Lung (tissue), 16 donors: Measurements from ENCODE around the gene CCNT2. TPM values are rescaled to one million over a fixed set of nuclear protein-coding genes. Genes with fewer than 3 reads are reported as not detected.

ENCODE experiments used
- ATAC-seq: fragments of 200-7000 bp; cut with Tn5 transposase; one replicate; pipeline ENCODE4 v1.9.1; 2020; ENCODE audit warnings: moderate number of reproducible peaks; ENCODE audit not compliant: insufficient read depth, low FRiP score
- DNase-seq, 3 donors: peaks; one replicate each; pipeline ENCODE4 v3.0.0-alpha.2; 2013 to 2017
- H3K27ac ChIP-seq, 2 donors: one replicate each; pipeline ENCODE4 v1.5.1; 2013; ENCODE audit warnings: mild to moderate bottlenecking in 2 of 2, moderate library complexity in 2 of 2, control low read depth in 1 of 2, inconsistent platforms in 1 of 2, low read depth in 1 of 2, low read length in 1 of 2
- H3K27me3 ChIP-seq, 3 donors: one replicate each; pipeline ENCODE4 v1.5.1; 2013; ENCODE audit warnings: low read length in 2 of 3; ENCODE audit not compliant: control insufficient read depth in 3 of 3, insufficient read depth in 3 of 3
- H3K36me3 ChIP-seq, 4 donors: one replicate each; pipeline ENCODE4 v1.5.1; 2013; ENCODE audit warnings: low read length in 4 of 4, mild to moderate bottlenecking in 1 of 4, moderate library complexity in 1 of 4; ENCODE audit not compliant: control insufficient read depth in 4 of 4, insufficient read depth in 4 of 4
- H3K4me1 ChIP-seq, 5 donors: one replicate each; pipeline ENCODE4 v1.5.1; 2013; ENCODE audit warnings: low read length in 5 of 5, mild to moderate bottlenecking in 2 of 5, moderate library complexity in 1 of 5; ENCODE audit not compliant: control insufficient read depth in 5 of 5, insufficient read depth in 5 of 5
- H3K4me3 ChIP-seq: one replicate; pipeline ENCODE4 v1.5.1; 2013; ENCODE audit warnings: mild to moderate bottlenecking, control low read depth, moderate library complexity
- H3K9ac ChIP-seq, 2 donors: one replicate each; pipeline ENCODE4 v1.5.1; 2013; ENCODE audit warnings: low read length in 2 of 2, control low read depth in 1 of 2; ENCODE audit not compliant: insufficient read depth in 1 of 2
- H3K9me3 ChIP-seq, 4 donors: one replicate each; pipeline ENCODE4 v1.5.1; 2013; ENCODE audit warnings: low read length in 3 of 4, mild to moderate bottlenecking in 1 of 4, moderate library complexity in 1 of 4; ENCODE audit not compliant: control insufficient read depth in 4 of 4, insufficient read depth in 3 of 4
- WGBS, 2 donors: extraction: QIAGEN DNeasy Blood & Tissue Kit; methylation state at CpG; one replicate each; pipeline ENCODE4 v1.1.7; 2013; 5-methylcytosine and 5-hydroxymethylcytosine counted together
- long read RNA-seq, 5 donors: transcript quantifications; one replicate each; lab custom pipeline, GENCODE V29; 2026
- polyA plus RNA-seq, 2 donors: library from polyadenylated mRNA; stranded (reverse); fragments of 200-250 nt; gene quantifications; one replicate each; pipeline ENCODE4 v1.2.1, GENCODE V29; 2013
- total RNA-seq, 2 donors: library from RNA; depleted of rRNA in 1 of 2; stranded (reverse); fragments of >200 nt in 1 of 2; gene quantifications; one replicate each; pipeline ENCODE4 v1.2.1, GENCODE V29; 2014 to 2021
- TF ChIP-seq, protein P1 (sequence below): IDR thresholded peaks from 2 replicates; pipeline ENCODE4 v1.5.1; 2012; ENCODE audit warnings: mild to moderate bottlenecking; ENCODE audit errors: control extremely low read depth, extremely low read depth
- donor health status: control.
- donor health status: control.
- donor health status: Bipolar disorder and iron deficiency.
- donor health status: healthy.
- donor health status: DM: yes; HTN: yes; CAD: no.

CCNT2 gene
- 10 to 100 TPM; 33.3 to 83.9 TPM for total RNA-seq
- polyA plus RNA-seq: 10 to 100 TPM; 10.9 to 16.3 TPM
- long read RNA-seq, donor 1, full-length matches to known transcripts: 16 of 16 reads
- long read RNA-seq, donor 1, partial matches to known transcripts: 0 of 16 reads
- long read RNA-seq, donor 1, other reads (novel, unspliced or antisense): 0 of 16 reads
- long read RNA-seq, donor 2, full-length matches to known transcripts: 9 of 9 reads
- long read RNA-seq, donor 2, partial matches to known transcripts: 0 of 9 reads
- long read RNA-seq, donor 2, other reads (novel, unspliced or antisense): 0 of 9 reads
- long read RNA-seq, donor 3, full-length matches to known transcripts: 8 of 8 reads
- long read RNA-seq, donor 3, partial matches to known transcripts: 0 of 8 reads
- long read RNA-seq, donor 3, other reads (novel, unspliced or antisense): 0 of 8 reads
- long read RNA-seq, donor 4, full-length matches to known transcripts: 6 of 11 reads
- long read RNA-seq, donor 4, partial matches to known transcripts: 5 of 11 reads
- long read RNA-seq, donor 4, other reads (novel, unspliced or antisense): 0 of 11 reads
- long read RNA-seq, donor 5, full-length matches to known transcripts: 29 of 40 reads
- long read RNA-seq, donor 5, partial matches to known transcripts: 11 of 40 reads
- long read RNA-seq, donor 5, other reads (novel, unspliced or antisense): 0 of 40 reads

DNA sequence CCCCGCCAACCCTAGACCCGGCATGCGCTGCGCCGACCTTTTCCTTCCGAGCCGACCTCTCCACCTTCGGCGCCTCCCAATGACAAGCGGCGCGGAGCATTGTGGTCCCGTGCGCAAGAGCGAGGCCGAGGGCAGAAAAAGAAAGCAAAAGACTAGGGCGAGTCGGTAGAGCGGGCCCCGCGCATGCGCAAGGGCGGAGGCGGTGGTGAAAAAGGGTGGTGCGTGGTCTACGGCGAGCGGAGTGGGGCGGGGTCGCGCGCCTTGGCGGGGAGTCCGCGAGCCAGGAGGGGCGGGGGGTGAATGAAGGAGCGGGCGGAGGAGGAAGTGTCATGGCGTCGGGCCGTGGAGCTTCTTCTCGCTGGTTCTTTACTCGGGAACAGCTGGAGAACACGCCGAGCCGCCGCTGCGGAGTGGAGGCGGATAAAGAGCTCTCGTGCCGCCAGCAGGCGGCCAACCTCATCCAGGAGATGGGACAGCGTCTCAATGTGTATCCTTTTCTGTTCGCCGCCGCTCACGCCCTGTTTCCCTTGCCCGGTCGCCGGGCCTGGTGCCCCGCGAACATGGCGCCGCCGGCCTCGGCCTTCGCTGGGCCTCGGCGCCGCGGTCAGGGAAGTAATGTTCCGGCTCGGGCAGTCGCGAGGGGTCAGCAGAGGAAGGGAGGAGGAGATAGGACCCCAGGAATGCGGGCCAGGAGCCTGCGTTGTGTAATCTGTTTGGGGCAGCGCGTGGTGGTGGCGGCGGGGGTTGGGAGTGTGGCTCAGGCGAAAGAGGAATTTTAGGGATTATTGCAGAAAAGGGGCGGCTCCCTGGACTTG lies at the start of gene CCNT2:
Gene CCNT2 (plus strand): TSS at position 297 of the 815 bp plus-strand sequence. CDS start 33 bp downstream, at position 330.
- peaks cover 0 to 13% (median 3%) of the 10 kb centered on the region in 5 donors for H3K4me1 ChIP-seq
- WGBS, 2 donors: 0% methylated on average over 54 to 83 of the region's 83 CpGs

DNA sequence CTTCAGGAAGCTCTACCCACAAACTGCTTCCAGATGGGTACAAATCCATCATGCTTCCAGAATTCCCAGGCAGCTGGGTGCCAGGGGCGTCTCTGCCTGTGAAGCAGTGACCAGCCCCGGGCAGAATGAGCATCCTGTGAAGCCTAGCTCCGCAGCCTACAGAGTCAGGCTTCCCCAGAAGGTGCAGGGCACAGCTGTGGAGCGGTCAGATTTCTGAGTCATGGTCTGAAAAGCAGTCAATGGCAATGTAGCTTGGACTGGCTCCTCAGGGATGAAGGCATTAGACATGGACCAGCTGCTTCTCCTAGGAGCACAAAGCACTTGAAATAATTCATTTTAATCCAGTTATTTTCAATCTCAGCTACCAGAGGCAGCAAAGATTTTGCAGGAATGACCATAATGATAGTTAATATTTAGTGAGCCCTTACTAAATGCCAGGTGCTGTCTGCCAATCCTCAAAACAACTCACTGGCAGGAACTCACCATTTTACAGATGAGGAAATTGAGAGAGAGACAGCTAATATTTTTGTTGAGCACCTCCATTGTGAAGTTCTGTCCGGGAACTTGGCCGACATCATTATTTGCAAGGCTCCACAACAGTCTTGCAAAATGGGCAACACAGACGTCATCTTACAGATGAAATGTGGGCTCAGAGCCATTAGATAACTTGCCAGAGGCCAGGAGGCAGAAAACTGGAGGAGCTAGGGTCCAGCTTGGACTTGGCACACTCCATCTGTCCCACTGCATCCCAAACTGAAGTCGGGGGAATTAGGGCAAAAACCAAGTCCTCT lies 48.5 kb upstream of the CCNT2 start:
- H3K27me3 ChIP-seq: no peaks in the 10 kb centered on the region
- ATAC-seq (peak; percentile 19), DNase-seq (no peak)
- H3K9ac ChIP-seq: no peak overlapping the region
- TF ChIP-seq, protein P1, sequence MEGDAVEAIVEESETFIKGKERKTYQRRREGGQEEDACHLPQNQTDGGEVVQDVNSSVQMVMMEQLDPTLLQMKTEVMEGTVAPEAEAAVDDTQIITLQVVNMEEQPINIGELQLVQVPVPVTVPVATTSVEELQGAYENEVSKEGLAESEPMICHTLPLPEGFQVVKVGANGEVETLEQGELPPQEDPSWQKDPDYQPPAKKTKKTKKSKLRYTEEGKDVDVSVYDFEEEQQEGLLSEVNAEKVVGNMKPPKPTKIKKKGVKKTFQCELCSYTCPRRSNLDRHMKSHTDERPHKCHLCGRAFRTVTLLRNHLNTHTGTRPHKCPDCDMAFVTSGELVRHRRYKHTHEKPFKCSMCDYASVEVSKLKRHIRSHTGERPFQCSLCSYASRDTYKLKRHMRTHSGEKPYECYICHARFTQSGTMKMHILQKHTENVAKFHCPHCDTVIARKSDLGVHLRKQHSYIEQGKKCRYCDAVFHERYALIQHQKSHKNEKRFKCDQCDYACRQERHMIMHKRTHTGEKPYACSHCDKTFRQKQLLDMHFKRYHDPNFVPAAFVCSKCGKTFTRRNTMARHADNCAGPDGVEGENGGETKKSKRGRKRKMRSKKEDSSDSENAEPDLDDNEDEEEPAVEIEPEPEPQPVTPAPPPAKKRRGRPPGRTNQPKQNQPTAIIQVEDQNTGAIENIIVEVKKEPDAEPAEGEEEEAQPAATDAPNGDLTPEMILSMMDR: no peak
- H3K27ac ChIP-seq: no peak overlapping the region
- WGBS, 2 donors: 84 to 90% methylated on average over 8 of the region's 8 CpGs
- H3K4me1 ChIP-seq: no peaks in the 10 kb centered on the region
- H3K4me3 ChIP-seq: no peak overlapping the region
- H3K9me3 ChIP-seq: no peaks in the 10 kb centered on the region
- no peaks in the 10 kb centered on the region for H3K36me3 ChIP-seq

More for the DNA sequence above, at the start of gene CCNT2:
- Histone ChIP-seq H3K4me3 (peak within 1 kb of the TSS; percentile 93), H3K36me3 (peaks cover 0 to 5% (median 0%) of the 10 kb centered on the region in 4 donors), H3K27ac (peak within 1 kb of the TSS; percentile 94 to 99), H3K9me3 (no peaks in the 10 kb centered on the region), H3K9ac (peak within 1 kb of the TSS; percentile 97 to 98), H3K27me3 (no peaks in the 10 kb centered on the region)
- DNase-seq: peak; percentile 100
- TF ChIP-seq, protein P1: no peak
- ATAC-seq: peak; percentile 92

DNA sequence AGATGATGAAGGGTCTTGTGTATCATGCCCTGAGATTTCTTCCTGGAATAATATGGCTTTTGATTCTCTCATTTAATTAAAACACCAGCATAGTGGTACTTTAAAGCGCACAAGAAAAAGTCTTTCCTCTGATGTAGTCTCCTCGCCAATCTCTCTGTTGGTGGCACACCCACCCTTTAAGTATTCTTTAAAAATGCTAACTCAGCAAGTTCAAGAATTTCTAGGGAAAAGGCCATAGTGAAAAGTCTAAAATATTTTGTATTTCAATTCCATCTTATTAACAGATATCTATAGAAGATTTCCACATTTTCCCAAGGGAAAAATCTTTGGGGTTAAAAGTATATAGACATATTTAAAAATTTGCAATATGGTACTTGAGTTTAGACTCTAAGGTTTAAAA lies 45.5 kb upstream of the CCNT2 start:
- no peak overlapping the region for H3K9ac ChIP-seq
- no peak for ATAC-seq
- no peak for DNase-seq
- WGBS, 2 donors: 97 to 98% methylated on average over 2 of the region's 2 CpGs
- TF ChIP-seq, protein P1: no peak
- H3K4me3 ChIP-seq: no peak overlapping the region
- H3K4me1 ChIP-seq: no peaks in the 10 kb centered on the region
- H3K9me3 ChIP-seq: peaks cover 0 to 2% (median 0%) of the 10 kb centered on the region in 4 donors
- no peaks in the 10 kb centered on the region for H3K27me3 ChIP-seq
- no peak overlapping the region for H3K27ac ChIP-seq
- H3K36me3 ChIP-seq: no peaks in the 10 kb centered on the region
